Measurements from ENCODE around the gene SLC24A3.

- no peak for TF ChIP-seq POLR2A (IDR thresholded peaks at IDR 0.05)
- TF ChIP-seq, protein P1, sequence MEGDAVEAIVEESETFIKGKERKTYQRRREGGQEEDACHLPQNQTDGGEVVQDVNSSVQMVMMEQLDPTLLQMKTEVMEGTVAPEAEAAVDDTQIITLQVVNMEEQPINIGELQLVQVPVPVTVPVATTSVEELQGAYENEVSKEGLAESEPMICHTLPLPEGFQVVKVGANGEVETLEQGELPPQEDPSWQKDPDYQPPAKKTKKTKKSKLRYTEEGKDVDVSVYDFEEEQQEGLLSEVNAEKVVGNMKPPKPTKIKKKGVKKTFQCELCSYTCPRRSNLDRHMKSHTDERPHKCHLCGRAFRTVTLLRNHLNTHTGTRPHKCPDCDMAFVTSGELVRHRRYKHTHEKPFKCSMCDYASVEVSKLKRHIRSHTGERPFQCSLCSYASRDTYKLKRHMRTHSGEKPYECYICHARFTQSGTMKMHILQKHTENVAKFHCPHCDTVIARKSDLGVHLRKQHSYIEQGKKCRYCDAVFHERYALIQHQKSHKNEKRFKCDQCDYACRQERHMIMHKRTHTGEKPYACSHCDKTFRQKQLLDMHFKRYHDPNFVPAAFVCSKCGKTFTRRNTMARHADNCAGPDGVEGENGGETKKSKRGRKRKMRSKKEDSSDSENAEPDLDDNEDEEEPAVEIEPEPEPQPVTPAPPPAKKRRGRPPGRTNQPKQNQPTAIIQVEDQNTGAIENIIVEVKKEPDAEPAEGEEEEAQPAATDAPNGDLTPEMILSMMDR (IDR thresholded peaks at IDR 0.05) = no peak
Observed at GRCh38 chr20:19241440-19241839, 29.0 kb downstream of the SLC24A3 start.

Data from heart left ventricle (tissue), 13 donors.